CD14-positive monocyte (primary cell): ENCODE data around the gene PLCG1. TPM values are rescaled to one million over a fixed set of nuclear protein-coding genes. Genes with fewer than 3 reads are reported as not detected.

ENCODE experiments used
- DNase-seq, 3 donors: peaks; one replicate each; pipeline ENCODE4 v3.0.0-alpha.2; 2011 to 2022
- H2AFZ ChIP-seq: 2 replicates; pipeline ENCODE4 v1.6.0; 2012; ENCODE audit warnings: mild to moderate bottlenecking, low read depth, low read length, inconsistent platforms; ENCODE audit not compliant: insufficient read depth, poor library complexity, severe bottlenecking
- H3K27ac ChIP-seq, 2 donors: 1 replicate in 1 of 2; 2 replicates in 1 of 2; pipeline ENCODE4 v1.5.1; 2012 to 2013; ENCODE audit warnings: low read length in 2 of 2, control low read depth in 1 of 2, inconsistent platforms in 1 of 2, low read depth in 1 of 2, mild to moderate bottlenecking in 1 of 2
- H3K27me3 ChIP-seq, 2 donors: one replicate each; pipeline versions ENCODE4 v1.6.0 to v1.6.1; 2011 to 2013; ENCODE audit warnings: low read length in 2 of 2; ENCODE audit not compliant: control insufficient read depth in 2 of 2, insufficient read depth in 2 of 2
- H3K36me3 ChIP-seq, 2 donors: replicated peaks in 1 of 2; 1 replicate in 1 of 2; 2 replicates in 1 of 2; pipeline versions ENCODE4 v1.5.1 to v1.6.1; 2012 to 2013; ENCODE audit warnings: low read length in 2 of 2, control low read depth in 1 of 2, inconsistent platforms in 1 of 2, mild to moderate bottlenecking in 1 of 2; ENCODE audit not compliant: insufficient read depth in 2 of 2, control insufficient read depth in 1 of 2
- H3K4me1 ChIP-seq, 2 donors: 1 replicate in 1 of 2; 2 replicates in 1 of 2; pipeline versions ENCODE4 v1.5.1 to v1.6.1; 2012 to 2013; ENCODE audit warnings: low read length in 2 of 2, control low read depth in 1 of 2, inconsistent platforms in 1 of 2, mild to moderate bottlenecking in 1 of 2, moderate library complexity in 1 of 2; ENCODE audit not compliant: insufficient read depth in 2 of 2, control insufficient read depth in 1 of 2
- H3K4me2 ChIP-seq: replicated peaks from 2 replicates; pipeline ENCODE3; 2012; ENCODE audit warnings: low read length, moderate library complexity, mild to moderate bottlenecking; ENCODE audit not compliant: poor library complexity, severe bottlenecking; ENCODE audit errors: extremely low read depth
- H3K4me3 ChIP-seq, 3 experiments: fragments of 200-600 bp in 1 of 3; sonication (generic) in 1 of 3; replicated peaks in 1 of 3; 1 replicate in 2 of 3; 2 replicates in 1 of 3; pipeline ENCODE4 v1.5.1; 2011 to 2013; ENCODE audit warnings: low read length in 3 of 3, mild to moderate bottlenecking in 3 of 3, control low read depth in 2 of 3, low read depth in 2 of 3, inconsistent platforms in 1 of 3, moderate library complexity in 1 of 3
- H3K79me2 ChIP-seq: 2 replicates; pipeline ENCODE4 v1.6.0; 2012; ENCODE audit warnings: mild to moderate bottlenecking, control low read depth, inconsistent platforms, low read length, moderate library complexity; ENCODE audit not compliant: insufficient read depth
- H3K9ac ChIP-seq: 2 replicates; pipeline ENCODE4 v1.6.0; 2017; ENCODE audit warnings: low read length, mild to moderate bottlenecking; ENCODE audit not compliant: insufficient read depth, poor library complexity, severe bottlenecking
- H3K9me3 ChIP-seq, 2 donors: replicated peaks in 1 of 2; 1 replicate in 1 of 2; 2 replicates in 1 of 2; pipeline versions ENCODE4 v1.5.1 to v1.6.1; 2012 to 2013; ENCODE audit warnings: low read length in 2 of 2, control low read depth in 1 of 2; ENCODE audit not compliant: control insufficient read depth in 1 of 2, insufficient read depth in 1 of 2
- H4K20me1 ChIP-seq: 2 replicates; pipeline ENCODE4 v1.6.0; 2012; ENCODE audit warnings: mild to moderate bottlenecking, low read length, control low read depth, moderate library complexity; ENCODE audit not compliant: insufficient read depth
- H3K27ac Mint-ChIP-seq, 7 donors: one replicate each; pipeline ENCODE4 v1.8.0; 2020; ENCODE audit warnings: mild to moderate bottlenecking in 7 of 7, mixed read lengths in 7 of 7, moderate library complexity in 6 of 7, inconsistent platforms in 2 of 7
- H3K27me3 Mint-ChIP-seq, 3 donors: one replicate each; pipeline ENCODE4 v1.8.0; 2021 to 2022; ENCODE audit warnings: low read depth in 3 of 3, mild to moderate bottlenecking in 3 of 3, mixed read lengths in 3 of 3, moderate library complexity in 3 of 3, inconsistent platforms in 1 of 3
- H3K36me3 Mint-ChIP-seq, 2 donors: one replicate each; pipeline ENCODE4 v1.8.0; 2020; ENCODE audit warnings: mixed read lengths in 2 of 2, inconsistent platforms in 1 of 2, mild to moderate bottlenecking in 1 of 2
- H3K4me1 Mint-ChIP-seq: one replicate; pipeline ENCODE4 v1.8.0; 2020; ENCODE audit warnings: mild to moderate bottlenecking, mixed read lengths
- H3K4me3 Mint-ChIP-seq, 2 donors: one replicate each; pipeline ENCODE4 v1.8.0; 2020; ENCODE audit warnings: mild to moderate bottlenecking in 2 of 2, mixed read lengths in 2 of 2, moderate library complexity in 1 of 2
- H3K9me3 Mint-ChIP-seq, 7 donors: one replicate each; pipeline ENCODE4 v1.8.0; 2020 to 2022; ENCODE audit warnings: mixed read lengths in 7 of 7, mild to moderate bottlenecking in 6 of 7, moderate library complexity in 6 of 7, inconsistent platforms in 2 of 7
- CTCF ChIP-seq: fragments of 200-600 bp; IDR thresholded peaks from one replicate; pipeline ENCODE4 v1.8.0; 2022; ENCODE audit warnings: antibody characterized with exemption, mild to moderate bottlenecking
- WGBS: methylation state at CpG from one replicate; pipeline ENCODE4 v1.1.5; 2013; ENCODE audit warnings: missing lambda C conversion rate; ENCODE audit not compliant: insufficient coverage; 5-methylcytosine and 5-hydroxymethylcytosine counted together
- intact Hi-C, 2 donors: fragments of 100-400 bp; cut with micrococcal nuclease; formaldehyde crosslinking; loops; one replicate each; pipeline versions ENCODE4 v1.15.0 to v1.15.1; 2023
- polyA plus RNA-seq, 3 donors: library from polyadenylated mRNA; depleted of rRNA in 1 of 3; unstranded in 2 of 3; stranded (reverse) in 1 of 3; fragments of 300-500 nt in 2 of 3; fragments of >200 nt in 1 of 3; fragmentation: Illumina TruSeq in 2 of 3; gene quantifications; 1 replicate in 2 of 3; 2 replicates in 1 of 3; pipeline ENCODE4 v1.2.3, GENCODE V29; 2012 to 2021

PLCG1 gene
- polyA plus RNA-seq, 3 donors: 0.33 to 3.8 (median 1.0) TPM

- no peak for TF ChIP-seq CTCF
- H3K36me3 ChIP-seq: peaks cover 0 to 7% of the 10 kb centered on the region in 2 donors
- Mint-ChIP-seq H3K9me3 (no peaks in the 10 kb centered on the region), H3K4me3 (no peak overlapping the region), H3K27me3 (peaks cover 0 to 9% (median 7%) of the 10 kb centered on the region in 3 donors), H3K4me1 (no peaks in the 10 kb centered on the region), H3K27ac (no peak overlapping the region), H3K36me3 (peaks cover 12 to 35% of the 10 kb centered on the region in 2 donors)
- no peak overlapping the region for H3K9ac ChIP-seq
- H3K27ac ChIP-seq: no peak overlapping the region
- no peaks in the 10 kb centered on the region for H3K79me2 ChIP-seq
- 94% methylated on average over 4 of the region's 10 CpGs for WGBS
- no peak overlapping the region for H3K4me2 ChIP-seq
- intact Hi-C loops: no loop called here
- H3K4me1 ChIP-seq: no peaks in the 10 kb centered on the region
- H3K9me3 ChIP-seq: no peaks in the 10 kb centered on the region
- no peaks in the 10 kb centered on the region for H3K27me3 ChIP-seq
- no peak for DNase-seq
- H2AFZ ChIP-seq: no peak overlapping the region
- H4K20me1 ChIP-seq: no peaks in the 10 kb centered on the region
- no peak overlapping the region for H3K4me3 ChIP-seq
Observed at GRCh38 chr20:41182296-41183212, 45.2 kb downstream of the PLCG1 start.

- Mint-ChIP-seq H3K27ac (no peak overlapping the region), H3K36me3 (peaks cover 12 to 31% of the 10 kb centered on the region in 2 donors), H3K4me1 (no peaks in the 10 kb centered on the region), H3K27me3 (peaks cover 0 to 6% (median 5%) of the 10 kb centered on the region in 3 donors), H3K4me3 (no peak overlapping the region), H3K9me3 (peaks cover 0 to 3% (median 0%) of the 10 kb centered on the region in 7 donors)
- Histone ChIP-seq H3K4me3 (no peak overlapping the region), H2AFZ (no peak overlapping the region), H3K79me2 (no peaks in the 10 kb centered on the region), H3K27ac (no peak overlapping the region), H3K27me3 (no peaks in the 10 kb centered on the region), H4K20me1 (no peaks in the 10 kb centered on the region), H3K4me1 (no peaks in the 10 kb centered on the region), H3K9ac (no peak overlapping the region), H3K9me3 (no peaks in the 10 kb centered on the region), H3K4me2 (no peak overlapping the region), H3K36me3 (peaks cover 0 to 7% of the 10 kb centered on the region in 2 donors)
- no peak for TF ChIP-seq CTCF
- DNase-seq: no peak
- WGBS: 100% methylated on average over 4 of the region's 6 CpGs
- intact Hi-C loops: no loop called here
Observed at GRCh38 chr20:41183391-41183790, 46.0 kb downstream of the PLCG1 start.
